Pulmonary artery endothelial cell (primary cell): ENCODE data around the gene FBXO17. TPM values are rescaled to one million over a fixed set of nuclear protein-coding genes. Genes with fewer than 3 reads are reported as not detected.
A peak's percentile ranks its signal among the peaks of the same experiment; 100 is the strongest.
"Not testable (repeated sequence)": the region's sequence is repeated elsewhere in the genome, so short reads cannot be mapped to it uniquely, and the experiment has no call there.

Source experiments
- DNase-seq: peaks from one replicate; pipeline ENCODE4 v3.0.0-alpha.2; 2011; ENCODE audit warnings: low read depth, low spot score
- total RNA-seq: library from RNA; depleted of rRNA; stranded (reverse); fragments of >200 nt; gene quantifications from 2 replicates; pipeline ENCODE4 v1.2.3, GENCODE V29; 2014

The FBXO17 gene
- total RNA-seq, 1 donor from 2014 or later, result 25.9 TPM

DNA sequence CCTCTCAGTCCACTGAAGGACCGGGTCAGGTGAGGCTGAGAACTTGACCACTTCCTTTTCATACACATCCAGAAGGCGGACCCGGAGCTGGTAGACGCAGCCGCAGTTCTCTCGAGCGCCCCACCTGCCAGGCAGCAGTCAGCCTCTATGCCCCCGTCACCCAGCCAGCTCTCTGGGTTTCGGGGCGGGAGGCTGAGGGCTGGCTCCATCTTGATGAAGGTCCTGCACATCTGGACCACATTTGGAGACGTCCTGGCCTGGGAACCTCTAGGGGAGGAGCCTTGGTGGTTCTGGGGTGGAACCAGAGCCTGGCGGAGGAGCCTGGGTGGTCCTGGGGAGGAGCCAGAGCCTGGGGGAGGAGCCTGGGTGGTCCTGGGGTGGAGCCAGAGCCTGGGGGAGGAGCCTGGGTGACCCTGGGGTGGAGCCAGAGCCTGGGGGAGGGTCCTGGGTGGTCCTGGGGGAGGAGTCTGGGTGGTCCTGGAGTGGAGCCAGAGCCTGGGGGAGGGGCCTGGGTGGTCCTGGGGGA, 30.5 kb downstream of the FBXO17 start:
- no peak for DNase-seq

DNA sequence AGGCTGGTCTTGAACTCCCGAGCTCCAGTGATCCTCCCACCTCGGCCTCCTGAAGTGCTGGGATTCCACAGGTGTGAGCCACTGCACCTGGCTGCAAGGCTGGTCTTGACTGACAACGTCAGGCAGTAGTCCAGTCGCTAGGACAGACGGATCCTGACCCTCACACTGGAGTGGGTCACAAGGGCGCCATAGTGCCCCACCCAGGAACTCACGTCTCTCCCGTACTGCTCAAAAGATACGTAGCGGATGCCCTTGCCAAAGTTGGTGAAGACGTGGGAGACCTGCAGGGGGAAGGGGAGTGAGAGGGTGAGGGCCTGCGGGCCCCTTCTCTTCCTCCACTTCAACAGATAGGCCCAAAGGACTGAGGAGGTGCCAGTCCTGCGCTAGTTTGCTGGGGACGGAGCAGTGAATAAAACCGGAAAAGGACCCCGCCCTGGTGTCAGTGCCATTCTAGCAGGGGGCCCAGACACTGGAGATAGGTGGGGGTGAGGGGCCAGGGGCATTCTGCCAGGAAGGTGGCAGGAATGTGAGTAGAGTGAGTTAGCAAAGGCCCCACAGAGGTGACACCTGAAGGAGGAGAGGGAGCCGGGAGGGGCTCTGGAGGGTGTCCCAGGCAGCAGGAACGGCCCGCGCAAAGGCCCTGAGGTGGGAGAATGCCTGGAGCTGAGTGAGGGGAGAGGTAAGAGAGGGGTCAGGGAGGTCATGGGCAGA, 32.9 kb downstream of the FBXO17 start:
- no peak for DNase-seq

DNA sequence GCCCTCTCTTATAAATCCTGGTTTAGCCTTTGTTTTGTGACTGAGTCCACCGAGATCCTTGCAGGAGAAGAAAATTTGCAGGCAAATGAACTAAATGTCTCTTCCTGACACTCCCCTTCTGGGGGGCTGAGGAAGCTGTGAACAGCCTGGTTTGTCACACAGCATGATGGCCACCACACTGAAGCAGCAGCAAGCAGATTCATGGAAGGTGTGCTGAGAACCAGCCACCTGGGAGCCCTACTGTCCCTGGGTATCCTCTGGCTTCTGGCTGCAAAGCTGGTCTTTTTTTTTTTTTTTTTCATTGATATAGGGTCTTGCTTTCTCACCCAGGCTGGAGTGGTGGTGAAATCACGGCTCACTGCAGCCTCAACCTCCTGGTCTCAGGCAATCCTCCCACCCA, 33.6 kb downstream of the FBXO17 start:
- DNase-seq, result no peak

DNA sequence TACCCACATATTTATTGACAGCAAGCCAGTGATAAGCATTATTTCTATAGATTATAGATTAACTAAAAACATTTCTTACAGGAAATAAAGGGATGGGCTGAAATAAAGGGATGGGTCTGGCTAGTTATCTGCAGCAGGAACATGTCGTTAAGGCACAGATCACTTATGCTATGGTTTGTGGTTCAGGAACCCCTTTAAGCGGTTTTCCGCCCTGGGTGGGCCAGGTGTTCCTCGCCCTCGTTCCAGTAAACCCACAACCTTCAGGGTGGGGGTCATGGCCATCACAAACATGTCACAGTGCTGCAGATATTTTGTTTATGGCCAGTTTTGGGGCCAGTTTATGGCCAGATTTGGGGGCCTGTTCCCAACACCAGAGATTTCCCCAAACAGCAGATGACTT, 34.1 kb downstream of the FBXO17 start:
- DNase-seq, result not testable (repeated sequence)

DNA sequence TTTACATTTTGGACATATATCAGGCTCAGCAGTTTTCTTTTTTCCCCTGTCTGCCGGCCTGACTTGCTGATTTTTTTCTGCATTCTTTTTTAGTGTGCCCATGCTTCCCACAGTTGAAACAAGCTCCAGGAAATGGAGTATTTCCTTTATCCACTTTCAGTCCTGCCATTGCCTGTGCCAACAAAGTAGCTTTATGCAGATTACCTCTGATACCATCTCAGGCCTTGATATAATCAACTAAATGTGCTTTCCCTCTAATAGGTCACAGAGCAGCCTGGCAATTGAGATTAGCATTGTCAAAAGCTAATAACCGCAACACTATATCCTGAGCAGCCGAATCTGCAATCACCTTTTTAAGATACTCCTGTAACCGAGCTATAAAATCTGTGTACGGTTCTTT, 35.6 kb downstream of the FBXO17 start:
- no peak for DNase-seq

DNA sequence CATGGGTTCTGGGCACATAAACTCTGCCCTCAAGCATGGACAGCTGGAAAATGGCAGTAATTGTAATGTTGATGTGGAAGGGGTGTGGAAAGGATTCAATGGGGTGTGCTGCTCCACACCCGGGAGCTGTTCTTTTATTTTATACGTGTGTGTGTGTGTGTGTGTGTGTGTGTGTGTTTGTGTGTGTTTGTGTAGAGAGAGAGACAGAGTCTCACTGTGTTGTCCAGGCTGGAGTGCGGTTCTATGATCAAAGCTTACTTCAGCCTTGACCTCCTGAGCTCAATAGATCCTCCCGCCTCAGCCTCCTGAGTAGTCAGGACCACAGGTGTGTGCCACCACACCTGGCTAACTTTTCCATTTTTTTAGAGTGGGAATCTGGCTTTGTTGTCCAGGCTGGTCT, 42.0 kb downstream of the FBXO17 start:
- no peak for DNase-seq

DNA sequence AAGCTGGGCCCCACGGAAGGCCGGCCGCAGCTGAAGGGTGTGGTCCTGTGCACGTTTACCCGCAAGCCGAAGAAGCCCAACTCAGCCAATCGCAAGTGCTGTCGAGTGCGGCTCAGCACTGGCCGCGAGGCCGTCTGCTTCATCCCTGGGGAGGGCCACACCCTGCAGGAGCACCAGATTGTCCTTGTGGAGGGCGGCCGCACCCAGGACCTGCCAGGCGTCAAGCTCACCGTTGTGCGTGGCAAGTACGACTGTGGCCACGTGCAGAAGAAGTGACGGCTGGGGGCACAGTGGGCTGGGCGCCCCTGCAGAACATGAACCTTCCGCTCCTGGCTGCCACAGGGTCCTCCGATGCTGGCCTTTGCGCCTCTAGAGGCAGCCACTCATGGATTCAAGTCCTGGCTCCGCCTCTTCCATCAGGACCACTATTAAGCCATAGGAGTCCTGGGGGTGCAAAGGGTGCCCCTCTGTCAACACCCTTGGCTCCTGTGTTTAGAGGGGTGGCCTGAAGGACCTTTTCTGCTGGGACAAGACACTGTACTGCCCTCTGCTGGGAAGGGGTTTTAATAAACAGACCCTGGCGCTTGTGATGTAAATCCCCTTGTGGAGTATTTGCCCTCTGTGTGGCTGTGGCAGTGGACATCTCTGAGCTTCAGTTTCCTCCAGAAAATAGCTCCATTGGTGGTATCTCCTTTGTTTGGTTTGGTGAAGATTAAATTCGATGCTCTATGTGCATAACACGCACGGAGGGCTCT, 42.9 kb downstream of the FBXO17 start:
- DNase-seq, result peak; percentile 13

DNA sequence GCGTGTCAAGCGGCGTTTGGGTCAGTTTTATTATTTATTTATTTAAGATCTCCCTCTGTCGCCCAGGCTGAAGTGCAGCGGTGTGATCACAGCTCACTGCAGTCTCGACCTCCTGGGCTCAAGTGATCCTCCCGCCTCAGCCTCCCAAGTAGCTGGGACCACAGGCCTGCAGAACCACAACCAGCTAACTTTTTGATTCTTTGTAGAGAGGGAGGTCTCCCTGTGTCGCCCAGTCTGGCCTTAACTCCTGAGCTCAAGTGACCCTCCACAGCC, 44.1 kb downstream of the FBXO17 start:
- DNase-seq, result no peak

DNA sequence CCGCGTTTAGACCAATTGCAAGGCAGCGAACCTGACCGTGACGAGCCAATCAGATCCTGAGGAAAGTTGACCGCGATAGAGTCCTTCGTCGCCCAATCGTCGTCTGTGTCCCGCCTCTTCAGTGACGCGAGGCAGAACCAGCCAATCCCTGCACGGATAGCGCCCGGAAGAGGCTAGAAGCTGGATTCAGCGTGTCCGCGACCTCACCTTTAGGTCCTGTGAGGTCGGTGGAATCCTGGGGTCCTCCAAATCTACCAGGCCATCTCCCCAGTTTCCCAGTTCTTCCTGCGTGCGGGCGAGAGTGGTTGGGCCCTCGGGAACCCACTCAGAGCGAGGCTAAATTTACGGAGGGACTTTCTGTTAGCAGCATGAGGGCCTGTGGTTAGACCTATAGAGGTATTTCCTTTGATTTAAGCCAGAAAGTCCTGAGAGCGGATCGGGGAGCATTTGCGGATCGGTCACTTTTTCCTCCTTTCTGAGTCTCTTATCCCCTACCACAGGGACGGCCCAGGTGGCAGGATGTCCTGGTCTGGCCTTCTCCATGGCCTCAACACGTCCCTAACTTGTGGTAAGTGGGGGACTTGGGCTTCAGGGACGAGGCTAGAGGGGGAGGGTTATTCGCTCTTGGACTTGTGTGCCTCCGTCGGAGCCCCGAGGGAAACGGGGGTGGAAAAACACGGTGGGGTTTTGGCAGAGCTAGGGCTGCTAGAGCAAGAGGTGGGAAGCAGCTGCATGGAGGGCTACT, 44.6 kb downstream of the FBXO17 start, which contains the start of gene MRPS12:
TSS of gene MRPS12 (plus strand) at position 169 of the 745 bp plus-strand sequence. CDS start at position 520, 351 bp downstream.
- peak; percentile 97 for DNase-seq

DNA sequence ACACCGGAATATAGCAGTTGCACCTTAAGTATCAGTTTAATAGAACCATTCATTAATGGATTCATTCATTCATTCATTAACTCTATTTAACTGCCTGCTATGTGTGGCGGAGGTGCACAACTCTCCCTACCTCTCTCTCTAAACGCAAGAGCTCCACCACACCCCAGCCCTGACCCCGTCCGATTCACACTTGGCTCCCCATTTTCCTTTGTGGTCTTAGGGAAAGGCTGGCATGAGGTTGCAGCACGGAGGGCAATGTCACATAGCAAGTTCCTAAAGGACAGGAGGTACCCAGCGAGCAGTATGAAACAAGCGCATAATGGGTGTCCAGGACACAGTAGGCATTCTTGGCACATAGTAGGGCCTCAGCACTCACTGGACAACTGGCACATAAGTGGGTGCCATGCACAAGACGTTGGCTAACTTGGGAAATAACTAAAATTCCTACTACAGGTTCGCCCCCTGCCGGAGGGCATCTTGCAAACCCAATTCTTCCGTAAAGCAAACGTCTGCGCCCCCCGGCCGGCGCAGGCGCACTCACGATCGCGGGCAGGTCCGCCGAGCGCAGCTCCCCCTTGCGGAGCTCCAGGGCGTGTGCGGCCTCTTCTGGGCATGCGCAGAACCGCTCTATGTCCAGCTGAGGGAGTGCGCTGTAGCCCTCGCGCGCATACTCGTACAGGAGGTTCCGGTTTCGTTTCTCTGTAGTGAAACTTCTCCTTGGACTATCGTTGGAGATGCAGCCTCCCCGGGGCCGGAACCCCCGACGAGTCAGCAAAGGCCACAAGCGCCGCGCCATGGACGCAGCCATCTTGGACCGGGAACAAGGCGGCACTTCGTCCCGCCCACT, 45.4 kb downstream of the FBXO17 start, which contains the start of gene SARS2:
TSS of gene SARS2 (minus strand) at position 835 of the 847 bp plus-strand sequence. CDS start at position 808, 27 bp downstream.
- DNase-seq, result peak; percentile 77

DNA sequence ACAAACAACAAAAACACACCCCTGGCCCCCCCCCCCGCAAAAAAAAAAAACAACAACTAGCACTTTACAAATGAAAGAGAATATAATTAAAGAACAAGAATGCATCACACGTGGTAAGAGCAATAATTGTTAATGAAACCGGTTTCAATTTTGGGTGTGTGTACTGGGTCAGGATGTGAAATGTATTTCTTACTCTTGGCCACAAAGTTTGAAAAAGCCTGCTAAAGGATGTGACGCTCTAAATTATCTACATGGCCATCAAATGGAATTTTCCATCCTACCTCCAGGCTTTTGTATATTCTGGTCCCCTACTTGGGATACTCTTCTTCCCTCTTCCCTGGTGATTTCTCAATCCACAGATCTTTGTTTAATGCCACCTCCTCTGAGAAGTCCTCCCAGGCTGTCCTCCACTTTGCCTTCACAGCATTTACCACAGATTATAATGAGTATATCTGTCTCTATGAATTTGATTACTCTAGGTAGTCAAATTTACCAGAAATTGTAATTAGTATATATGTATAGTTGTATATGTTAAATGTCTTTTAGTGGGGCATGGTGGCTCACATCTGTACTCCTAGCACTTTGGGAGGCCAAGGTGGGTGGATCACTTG, 47.0 kb downstream of the FBXO17 start:
- DNase-seq, result no peak

DNA sequence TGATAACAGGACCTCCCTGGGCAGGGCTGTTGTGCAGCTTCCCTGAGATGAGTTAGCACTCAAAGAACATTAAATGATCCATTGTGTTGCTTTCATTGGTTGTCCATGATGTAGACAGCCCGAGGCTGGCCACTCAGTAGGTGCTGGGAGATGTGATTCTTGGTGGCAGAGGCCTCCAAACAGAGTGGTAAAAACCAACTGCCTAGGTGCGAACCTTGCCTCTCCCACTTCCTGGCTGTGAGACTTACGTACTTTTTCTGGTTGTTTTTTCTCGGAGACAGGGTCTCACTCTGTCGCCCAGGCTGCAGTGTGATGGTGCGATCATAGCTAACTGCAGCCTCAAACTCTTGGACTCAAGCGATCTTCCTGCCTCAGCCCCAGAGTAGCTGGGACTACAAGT, 51.2 kb downstream of the FBXO17 start:
- no peak for DNase-seq

DNA sequence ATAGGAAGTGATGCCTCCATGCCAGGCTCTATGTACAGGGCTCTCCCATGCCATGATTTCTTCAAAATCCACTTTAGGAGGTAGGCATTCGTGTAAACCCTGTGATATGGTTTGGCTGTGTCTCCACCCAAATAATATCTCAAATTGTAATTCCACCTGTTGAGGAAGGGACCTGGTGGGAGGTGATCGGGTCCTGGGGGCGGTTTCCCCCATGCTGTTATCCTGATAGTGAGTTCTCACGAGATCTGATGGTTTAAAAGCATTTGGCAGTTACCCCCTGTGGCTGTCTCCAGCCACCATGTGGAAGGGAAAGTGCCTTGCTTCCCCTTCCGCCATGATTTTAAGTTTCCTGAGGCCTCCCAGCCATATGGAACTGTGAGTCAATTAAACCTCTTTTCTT, 53.1 kb downstream of the FBXO17 start:
- DNase-seq, result no peak

DNA sequence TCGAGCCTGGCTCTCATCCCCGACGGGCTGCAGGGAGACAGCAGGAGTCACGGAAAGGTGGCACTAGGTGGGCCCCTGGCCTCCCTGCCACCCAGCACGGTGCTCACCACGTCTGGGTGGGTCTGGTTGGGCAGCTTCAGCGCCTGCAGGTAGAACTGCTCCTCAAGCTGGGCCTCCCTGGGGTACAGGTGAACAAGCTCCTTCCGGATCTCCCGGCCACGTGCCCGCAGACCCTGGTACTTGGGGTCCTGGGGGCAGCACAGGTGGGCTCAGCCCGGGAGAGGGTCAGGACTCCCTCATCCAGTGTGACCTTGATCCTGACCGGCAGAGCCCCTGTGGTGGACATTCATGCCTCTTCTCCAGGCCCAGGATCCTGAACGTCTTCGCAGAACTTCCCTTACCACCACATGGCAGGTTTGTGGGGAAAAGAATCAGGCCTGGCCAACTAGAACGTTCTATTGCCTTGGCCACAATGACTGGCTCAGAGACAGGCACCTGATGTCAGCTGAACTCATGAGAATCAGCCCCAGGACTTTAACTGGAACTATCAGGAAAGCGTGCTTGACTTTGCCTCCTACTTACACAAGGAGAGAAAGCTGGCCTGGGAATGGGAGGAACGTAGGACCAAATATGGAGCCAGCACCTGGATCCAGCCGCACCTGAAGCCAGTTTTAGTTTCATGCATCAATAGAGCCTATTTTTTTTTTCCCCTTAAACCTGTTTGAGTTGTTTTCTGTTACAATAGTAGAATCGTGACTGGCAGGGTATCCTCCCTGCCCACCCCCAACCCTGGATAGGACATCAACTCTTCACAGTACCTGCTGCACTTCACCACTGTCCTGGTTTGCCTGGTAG, 53.9 kb downstream of the FBXO17 start:
- DNase-seq, result no peak

DNA sequence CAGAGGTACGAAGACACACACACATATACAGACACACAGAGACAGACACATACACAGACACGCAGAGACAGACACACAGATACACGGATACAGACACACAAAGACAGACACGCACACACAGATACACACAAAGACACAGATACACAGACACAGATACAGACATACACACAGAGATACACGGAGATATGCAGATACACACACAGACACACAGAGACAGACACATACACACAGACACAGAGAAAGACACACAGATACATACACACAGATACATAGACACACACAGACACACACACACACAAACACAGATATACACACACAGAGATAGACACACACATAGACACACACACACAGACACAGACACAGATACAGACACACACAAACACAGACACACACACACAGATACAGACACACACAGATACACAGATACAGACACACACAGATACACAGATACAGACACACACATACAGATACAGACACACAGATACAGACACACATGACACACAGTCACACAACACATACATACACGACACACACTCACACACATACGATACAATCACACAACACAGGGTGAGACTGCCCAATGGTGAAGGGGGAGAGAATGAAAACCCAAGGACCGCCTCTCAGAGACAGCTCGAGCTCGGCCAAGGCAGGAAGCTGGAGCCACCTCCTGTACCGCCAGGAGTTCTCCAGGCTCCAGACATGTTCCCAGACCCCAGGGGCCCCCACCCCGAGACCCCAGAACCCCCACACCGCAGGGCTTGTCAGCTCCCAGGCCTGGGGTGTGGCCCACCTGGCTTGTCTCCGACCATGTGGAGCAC, 54.7 kb downstream of the FBXO17 start:
- no peak for DNase-seq

DNA sequence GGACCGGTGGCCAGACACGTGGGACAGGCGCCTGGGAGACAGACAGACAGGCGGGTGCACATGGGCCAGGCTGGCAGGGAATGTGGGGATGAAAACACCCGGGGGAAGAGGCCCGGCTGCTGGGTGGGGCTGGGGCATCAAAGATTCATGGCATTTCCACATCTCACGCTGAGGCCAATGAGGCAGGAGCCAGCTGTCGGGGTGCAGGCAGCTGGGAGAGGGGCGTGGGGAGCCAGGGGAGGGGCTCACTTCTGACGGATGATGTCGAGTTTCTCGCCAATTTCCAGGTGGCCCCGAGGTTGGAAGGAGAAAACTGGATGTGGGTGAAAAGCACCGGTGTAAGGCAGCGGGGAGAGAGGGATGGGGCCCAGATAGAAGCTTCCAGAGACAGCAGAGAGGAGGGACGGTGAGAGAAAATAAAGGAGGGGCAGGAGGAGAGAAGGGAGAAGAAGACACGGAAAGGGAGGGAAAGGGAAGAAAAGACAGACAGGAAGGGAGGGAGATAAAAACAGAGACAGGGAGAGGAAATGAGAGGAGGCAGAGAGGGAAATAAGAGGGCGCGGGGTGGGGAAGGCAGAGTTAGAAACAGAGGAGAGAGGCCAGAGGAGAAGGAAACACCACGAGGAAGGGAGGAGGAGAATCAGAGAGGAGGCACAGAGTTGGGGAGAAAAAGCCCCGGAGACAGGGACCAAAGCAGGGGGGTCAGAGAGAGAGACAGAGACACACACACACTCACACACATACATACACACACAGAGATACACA, 55.5 kb downstream of the FBXO17 start:
- DNase-seq, result no peak

DNA sequence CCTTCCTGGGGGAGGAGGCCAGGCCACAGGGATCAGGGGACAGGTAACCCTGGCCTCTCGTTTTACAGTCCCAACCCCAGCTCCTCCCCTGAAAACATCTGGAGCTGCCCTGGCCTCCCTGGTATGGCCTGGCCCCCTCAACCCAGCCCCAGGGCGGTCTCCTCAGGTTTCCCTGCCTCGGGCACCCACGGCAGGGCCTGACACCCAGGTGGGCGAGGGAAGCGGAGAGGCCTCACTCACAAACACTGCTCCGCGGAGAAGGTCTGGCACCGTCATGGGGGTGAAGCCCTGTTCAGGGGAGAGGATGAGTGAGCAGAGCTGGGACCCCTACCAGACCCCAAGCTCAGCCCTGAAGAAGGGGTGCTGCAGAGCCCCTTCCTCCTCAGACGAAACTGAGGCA, 57.0 kb downstream of the FBXO17 start:
- DNase-seq, result no peak

DNA sequence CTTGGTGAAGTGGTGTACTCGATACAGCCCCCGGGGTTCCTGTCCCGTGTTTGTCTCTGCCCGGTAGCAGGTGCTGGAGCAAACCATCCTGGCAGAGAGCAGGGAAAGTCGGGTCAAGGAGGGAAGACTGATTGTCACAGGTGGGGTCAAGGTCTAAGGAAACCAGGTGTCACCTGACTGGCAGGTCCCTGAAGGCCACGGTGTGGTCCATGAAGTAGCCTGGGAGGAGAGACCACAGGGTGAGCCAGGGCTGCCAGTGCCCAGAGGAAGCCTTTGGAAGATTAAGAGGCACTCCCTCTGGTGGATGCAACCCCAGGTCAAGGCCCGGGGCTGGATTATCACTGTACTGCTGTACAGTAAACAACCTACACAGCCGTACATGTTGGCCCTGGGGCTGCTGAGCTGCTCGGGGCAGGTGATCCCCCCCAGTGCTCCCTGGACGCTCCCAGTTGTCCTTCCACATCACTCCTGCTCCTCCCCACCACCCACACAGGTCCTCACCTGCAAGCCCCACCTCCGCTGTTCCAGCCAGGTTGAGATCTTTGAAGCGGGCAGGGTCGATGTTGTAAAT, 57.5 kb downstream of the FBXO17 start:
- DNase-seq, result no peak
